ENCODE measurements around the gene KRTAP5-2.
"Not testable (repeated sequence)": the region's sequence is repeated elsewhere in the genome, so short reads cannot be mapped to it uniquely, and the experiment has no call there.

- TF ChIP-seq ZNF274 (IDR thresholded peaks at IDR 0.05; ENCODE audit: low read depth, low read length); YY1 (IDR thresholded peaks at IDR 0.05; ENCODE audit: insufficient read depth, insufficient read length); SUZ12 (IDR thresholded peaks at IDR 0.05; ENCODE audit: extremely low read depth, insufficient read depth, insufficient read length): not testable (repeated sequence)
Observed at GRCh38 chr11:1605923-1606322, 7.8 kb upstream of the KRTAP5-2 start.

All from NT2/D1 (cell line).